ENCODE data around the gene ABHD18.

DNA sequence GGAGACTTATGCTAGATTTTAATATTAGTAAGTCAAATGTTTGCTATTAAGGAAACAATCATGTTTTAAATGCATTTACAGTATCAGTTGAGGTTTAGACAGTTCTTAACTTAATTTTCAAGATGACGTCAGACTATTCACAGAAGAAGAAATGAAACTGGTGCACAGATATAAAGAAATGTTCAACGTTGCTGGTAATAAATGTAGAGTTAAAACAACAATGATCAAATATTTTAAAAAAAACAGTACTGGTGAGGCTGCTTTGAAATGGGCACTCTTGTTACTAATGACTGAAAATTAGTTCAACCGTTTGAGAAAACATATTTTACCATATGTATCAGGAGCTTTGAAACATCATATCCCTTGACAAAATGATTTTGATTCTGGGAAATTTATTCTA lies 44.2 kb downstream of the ABHD18 start:
- no peak for TF ChIP-seq EZH2 (IDR thresholded peaks at IDR 0.05; ENCODE audit: borderline replicate concordance, low read depth, low read length, severe bottlenecking)
- TF ChIP-seq, protein P1, sequence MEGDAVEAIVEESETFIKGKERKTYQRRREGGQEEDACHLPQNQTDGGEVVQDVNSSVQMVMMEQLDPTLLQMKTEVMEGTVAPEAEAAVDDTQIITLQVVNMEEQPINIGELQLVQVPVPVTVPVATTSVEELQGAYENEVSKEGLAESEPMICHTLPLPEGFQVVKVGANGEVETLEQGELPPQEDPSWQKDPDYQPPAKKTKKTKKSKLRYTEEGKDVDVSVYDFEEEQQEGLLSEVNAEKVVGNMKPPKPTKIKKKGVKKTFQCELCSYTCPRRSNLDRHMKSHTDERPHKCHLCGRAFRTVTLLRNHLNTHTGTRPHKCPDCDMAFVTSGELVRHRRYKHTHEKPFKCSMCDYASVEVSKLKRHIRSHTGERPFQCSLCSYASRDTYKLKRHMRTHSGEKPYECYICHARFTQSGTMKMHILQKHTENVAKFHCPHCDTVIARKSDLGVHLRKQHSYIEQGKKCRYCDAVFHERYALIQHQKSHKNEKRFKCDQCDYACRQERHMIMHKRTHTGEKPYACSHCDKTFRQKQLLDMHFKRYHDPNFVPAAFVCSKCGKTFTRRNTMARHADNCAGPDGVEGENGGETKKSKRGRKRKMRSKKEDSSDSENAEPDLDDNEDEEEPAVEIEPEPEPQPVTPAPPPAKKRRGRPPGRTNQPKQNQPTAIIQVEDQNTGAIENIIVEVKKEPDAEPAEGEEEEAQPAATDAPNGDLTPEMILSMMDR (IDR thresholded peaks at IDR 0.05; ENCODE audit: borderline replicate concordance, extremely low read depth, low read length, poor library complexity, severe bottlenecking): no peak
